ELR (cell line): ENCODE measurements around the gene MYO1E.
"Not testable (repeated sequence)": the region's sequence is repeated elsewhere in the genome, so short reads cannot be mapped to it uniquely, and the experiment has no call there.

ENCODE experiments used
- DNase-seq: peaks from one replicate; pipeline ENCODE4 v3.0.0-alpha.2; 2015; ENCODE audit warnings: low read depth

MYO1E gene

DNA sequence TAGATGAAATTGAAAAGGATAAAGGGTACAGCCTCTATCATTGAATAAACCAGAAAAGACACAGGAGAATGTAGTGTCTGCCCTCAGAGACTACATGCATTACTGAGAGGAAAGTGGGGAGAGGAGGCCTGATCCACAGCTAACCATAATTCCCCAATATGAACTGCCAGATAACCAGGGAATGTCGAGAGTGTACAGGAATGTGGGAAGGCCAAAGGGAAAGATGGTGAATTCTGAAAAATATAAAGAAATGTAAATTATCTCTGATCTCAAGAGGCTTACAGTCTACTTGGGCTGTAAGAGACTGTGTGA, 22.3 kb downstream of the MYO1E start:
- no peak for DNase-seq

DNA sequence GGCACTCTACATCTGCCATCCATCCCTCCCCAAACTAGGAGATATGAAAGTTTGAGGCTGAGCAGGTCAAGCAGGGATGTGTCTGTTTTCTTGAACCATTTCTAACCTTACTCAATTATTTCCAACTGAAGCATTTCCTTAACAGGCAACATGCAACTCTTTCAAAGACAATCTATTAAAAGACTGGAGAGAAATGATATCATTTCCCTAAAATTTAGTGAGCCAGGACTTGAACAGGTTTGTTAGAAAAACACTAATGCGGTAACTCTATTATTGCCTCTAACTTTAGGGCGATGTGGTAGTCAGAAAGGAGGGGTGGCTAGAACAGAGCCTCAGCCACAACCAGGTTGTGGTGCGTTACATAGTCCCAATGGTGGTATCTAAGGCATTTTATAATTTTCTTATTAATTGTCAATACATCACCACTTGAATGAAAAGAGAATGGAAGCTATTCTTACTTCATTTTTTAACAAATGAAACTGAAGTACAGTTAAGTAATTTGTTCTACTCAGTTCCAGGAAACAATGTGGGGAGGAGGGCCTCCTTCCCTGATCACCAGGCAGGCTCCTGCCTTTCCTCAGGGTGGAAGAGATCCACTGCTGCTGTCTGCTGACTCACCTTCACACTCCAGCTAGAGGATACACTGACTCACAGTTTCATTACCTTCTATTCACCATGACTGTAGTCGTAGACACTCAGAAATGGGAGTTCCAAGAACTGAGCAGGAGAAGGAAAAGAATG, 22.8 kb downstream of the MYO1E start:
- DNase-seq: peak; percentile 94

DNA sequence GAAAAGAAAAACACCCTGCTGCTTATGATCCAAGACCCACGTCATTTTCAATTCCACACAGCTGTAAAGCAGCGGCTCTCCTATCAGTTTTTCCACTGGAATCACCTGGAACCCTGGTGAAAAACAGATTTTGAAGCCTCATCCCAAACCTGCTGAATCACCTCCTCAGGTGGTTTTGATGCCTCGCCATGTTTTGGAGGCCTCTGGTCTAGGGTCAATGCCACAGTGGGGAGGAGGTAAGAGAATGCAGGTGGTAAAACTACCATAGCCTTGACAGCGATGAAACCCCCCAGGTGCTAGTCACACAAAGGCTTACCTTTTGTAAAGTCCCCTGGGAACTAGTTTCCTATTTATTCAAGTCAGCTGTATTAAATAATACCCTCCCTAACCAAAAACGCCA, 24.8 kb downstream of the MYO1E start:
- no peak for DNase-seq

DNA sequence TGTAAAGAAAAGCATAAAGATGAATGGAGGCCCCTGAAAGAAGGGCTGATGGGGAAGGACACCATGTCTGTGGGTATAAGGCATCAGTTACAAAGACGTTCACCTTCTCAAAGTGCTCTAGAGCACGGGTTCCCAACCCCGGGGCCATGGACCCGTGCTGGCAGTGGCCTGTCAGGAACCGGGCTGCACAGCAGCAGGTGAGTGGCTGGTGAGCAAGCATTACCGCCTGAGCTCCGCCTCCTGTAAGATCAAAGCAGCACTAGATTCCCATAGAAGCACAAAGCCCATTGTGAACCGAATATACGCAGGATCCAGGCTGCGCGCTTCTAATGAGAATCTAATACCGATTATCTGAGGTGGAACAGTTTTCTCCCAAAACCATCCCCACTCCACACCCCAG, 25.7 kb downstream of the MYO1E start:
- no peak for DNase-seq

DNA sequence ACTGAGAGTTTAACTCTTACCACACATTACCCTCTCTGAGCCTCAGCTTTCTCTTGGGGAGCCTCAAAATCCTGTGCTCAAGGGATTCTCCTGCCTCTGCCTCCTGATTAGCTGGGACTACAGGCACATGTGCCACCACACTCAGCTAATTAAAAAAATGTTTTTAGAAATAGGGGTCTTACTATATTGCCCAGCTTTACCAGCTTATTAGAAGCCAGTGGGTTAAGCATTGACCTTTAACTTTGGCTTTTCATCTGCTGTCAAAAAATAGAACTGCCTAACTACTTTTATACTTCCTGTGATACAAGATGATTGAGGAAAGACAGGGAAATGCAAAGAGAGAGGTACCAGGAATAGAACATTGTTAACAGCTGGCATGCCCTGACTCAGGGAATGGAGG, 27.3 kb downstream of the MYO1E start:
- DNase-seq: no peak

DNA sequence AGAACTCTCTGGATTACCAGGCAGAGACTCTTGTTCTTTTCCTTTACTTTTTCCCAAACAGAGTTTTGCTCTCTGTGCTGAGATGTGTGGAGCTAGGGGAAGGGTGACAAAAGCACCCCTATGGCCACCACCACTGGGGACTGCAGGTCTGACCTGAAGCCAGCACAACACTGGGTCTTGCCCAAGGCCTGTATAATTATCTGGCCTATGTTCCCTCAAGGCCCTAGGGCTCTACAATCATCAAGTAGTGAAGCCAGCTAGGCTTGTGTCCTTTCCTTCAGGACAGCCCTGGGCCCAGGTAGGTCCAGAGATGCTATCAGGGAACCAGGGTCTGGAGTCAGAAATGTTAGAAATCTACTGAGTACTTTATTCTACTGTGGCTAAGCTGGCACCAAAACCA, 28.4 kb downstream of the MYO1E start:
- DNase-seq: no peak

DNA sequence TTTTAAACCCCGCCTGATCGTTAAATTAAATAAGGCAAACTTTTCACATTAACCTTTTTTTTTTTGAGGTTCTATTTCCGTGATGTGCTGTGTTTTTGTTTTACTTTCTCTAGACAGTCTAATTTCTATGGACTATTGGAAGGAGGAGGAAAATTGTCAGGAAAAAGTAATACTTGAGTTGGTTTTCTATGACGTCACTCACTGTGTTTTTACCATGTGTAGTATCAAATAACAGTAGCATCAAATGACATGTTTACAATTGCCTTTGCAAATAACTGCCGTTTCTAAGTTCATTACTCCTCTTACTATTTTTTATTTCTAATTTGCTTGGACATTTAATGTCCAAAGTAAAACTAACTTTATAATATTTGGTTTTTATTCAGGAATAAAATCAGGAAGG, 32.3 kb downstream of the MYO1E start:
- DNase-seq: no peak

DNA sequence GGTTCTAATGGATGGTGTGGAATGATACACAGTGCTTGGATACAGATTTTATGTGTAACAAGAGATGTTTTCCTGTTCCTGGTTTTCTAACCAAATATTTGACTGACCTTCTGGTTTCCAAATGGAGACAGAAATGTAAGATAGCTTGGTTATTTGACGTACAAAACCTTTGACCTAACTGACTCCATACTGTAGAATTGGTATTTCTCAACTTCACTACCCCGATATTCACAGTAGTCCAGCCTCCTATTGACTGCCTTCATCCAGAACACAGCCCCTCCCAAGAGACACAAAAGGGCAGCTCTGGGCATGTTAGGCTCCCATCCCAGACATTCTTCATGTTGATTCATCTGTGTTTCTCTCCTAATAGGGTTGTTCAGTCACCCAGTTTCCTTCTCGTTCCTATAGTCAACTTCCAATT, 33.4 kb downstream of the MYO1E start:
- no peak for DNase-seq

DNA sequence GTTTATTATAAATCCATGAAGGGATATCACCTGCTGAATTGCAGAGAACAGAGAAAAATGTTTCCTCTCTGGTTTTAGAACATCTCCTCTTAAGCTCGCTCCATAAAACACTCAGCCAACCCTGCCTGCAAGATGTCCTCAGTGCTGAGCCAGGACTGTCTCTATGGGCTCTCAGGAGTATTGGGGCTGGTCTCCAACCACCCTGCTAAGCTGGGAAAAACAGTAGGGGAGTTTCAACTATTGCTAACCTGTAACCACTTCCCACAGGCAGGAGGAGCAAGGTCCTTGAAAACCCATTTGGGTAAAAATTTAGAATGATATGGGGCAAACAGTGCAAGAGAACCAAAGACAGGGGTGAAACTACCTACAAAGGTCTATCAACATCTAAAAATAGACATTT, 34.3 kb downstream of the MYO1E start:
- no peak for DNase-seq

DNA sequence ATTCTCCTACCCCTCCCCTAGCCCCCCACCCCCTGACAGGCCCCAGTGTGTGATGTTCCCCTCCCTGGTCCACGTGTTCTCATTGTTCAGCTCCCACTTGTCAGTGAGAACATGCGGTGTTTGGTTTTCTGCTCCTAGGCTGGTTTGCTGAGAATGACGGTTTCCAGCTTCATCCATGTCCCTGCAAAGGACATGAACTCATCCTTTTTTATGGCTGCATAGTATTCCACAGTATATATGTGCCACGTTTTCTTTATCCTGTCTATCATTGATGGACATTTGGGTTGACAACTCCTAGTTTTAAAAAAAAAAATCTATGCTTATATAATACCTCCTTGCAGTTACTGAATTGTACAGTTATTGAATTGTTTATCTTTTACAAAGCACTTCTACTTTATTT, 35.9 kb downstream of the MYO1E start:
- DNase-seq: not testable (repeated sequence)

DNA sequence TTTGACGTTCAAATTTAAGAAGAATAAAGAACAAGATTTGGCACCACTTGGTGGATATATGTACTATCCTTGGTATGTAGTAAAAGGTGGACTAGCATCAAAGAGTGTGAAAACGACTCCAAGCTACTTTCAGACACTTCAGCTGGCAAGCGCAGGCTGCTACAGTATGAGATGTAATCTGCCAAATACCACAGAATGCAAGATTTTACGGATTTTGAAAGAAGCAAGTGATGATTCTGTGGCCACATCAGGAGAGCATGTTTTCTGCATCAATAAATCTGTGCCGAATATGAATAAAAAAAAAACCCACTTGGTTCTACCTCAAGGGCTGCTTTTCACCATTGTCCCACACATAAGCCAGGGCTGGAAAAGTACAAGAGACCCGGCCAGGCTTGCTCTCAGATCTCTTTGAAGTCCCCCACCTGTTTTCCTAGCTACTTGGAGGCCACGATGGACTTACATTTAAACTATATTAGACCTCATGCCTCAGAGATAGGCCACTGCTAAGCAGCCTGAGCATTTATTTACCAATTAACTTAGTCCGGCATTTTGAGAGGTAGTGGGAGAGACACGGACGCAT, 37.4 kb downstream of the MYO1E start:
- DNase-seq: no peak

DNA sequence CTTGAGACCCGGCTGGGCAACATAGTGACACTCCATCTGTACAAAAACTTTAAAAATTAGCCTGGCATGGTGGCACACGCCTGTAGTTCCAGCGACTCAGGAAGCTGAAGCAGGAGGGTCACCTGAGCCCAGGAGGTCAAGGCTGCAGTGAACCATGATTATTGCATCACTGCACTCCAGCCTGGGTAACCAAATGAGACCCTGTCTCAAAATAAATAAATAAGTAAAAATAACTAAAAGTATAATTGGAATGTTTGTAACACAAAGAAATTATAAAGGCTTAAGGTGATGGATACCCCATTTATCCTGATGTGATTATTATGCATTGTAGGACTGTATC, 38.6 kb downstream of the MYO1E start:
- no peak for DNase-seq

DNA sequence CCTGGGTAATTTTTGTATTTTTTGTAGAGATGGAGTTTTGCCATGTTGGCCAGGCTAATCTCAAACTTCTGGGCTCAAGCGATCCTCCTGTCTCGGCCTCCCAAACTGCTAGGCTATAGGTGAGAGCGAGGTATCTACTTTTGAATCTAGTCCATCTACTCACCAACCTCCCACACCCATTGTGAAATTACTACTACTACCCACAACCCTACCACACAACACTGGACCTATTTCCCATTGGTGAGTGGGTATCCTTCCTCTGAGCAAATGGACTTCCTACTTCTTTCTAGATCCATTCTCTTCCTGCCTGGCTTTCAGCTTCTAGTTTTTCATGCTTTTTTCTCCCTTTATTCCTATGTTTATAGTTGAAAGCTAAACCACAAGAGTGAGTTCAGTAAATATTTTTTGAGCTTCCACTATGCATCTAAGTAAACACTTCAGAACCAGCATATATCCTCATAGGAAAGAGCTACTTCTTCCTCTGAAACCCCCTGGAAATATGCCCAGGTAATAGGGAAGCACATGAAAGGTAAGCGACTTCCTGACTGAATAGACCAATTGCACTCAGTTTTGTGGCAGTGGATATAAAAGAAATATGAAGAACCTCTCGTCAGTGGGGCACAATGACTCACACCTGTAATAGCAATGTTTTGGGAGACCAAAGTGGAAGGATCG, 39.1 kb downstream of the MYO1E start:
- DNase-seq: no peak

DNA sequence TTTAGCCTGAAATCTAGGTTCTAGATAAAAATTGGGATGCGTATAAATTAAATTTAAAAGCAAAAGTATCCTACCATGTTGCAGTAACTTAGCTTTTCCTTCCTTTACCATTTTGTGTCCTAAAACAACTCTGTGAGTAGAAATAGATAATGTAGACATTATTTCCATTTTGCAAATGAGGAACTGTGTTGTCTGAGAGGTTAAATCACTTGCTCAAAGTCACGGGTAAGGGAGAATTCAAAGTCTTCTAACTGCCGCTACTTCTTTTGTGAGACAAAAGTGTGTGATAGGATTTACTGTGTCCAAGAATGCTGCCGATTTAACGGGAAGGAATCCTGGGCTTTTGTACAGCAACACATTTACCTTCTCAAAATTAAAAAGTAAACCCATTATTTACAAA, 40.7 kb downstream of the MYO1E start:
- DNase-seq: no peak

DNA sequence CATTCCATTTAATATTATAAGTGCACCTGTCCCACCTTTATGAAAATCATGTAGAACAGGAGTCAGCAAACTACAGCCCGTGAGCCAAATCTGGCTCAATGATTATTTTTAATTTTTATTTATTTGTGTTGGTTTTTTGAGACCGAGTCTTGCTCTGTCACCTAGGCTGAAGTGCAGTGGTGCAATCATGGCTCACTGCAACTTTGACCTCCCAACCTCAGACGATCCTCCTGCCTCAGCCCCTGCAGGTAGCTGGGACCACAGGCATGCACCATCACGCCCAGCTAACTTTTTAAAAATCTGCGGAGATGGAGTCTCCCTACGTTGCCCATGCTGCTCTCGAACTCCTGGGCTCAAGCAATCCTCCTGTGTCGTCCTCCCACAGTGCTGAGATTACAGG, 42.0 kb downstream of the MYO1E start:
- DNase-seq: no peak

DNA sequence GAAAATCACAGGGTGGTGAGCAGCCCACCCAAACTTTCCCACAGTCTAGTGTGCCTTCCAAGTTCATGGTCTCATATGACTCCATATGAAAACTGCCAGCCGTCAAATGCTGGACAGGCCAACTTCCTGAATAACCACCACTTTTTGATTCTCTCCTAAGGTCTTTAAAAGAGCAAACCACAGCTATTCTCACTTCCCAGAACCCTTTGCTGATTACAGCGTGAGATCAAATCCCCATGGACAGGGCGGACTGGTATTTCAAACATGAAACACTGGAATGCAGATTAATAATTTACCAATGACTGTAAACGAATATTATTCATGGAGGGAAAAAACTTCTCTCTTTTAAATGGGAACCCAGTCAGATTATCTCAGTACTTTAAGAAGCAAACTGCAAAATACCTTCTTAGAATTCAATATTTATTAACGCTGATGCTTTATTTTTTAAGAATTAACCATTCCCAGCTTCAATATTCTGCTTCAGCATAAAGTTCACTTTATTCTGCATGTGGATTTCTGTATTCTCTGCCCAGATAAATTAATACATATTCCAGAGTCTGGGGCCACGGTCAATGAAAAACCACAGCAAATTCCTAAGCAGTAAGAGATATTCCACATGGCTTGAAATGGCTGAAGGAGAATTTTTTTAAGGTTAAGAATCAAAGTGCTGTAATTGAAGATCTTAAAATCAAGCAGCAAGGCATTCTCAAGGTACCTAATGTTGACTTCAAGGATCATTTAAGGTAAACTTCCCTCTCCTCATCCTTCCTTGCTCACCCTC, 42.9 kb downstream of the MYO1E start:
- DNase-seq: peak; percentile 49

DNA sequence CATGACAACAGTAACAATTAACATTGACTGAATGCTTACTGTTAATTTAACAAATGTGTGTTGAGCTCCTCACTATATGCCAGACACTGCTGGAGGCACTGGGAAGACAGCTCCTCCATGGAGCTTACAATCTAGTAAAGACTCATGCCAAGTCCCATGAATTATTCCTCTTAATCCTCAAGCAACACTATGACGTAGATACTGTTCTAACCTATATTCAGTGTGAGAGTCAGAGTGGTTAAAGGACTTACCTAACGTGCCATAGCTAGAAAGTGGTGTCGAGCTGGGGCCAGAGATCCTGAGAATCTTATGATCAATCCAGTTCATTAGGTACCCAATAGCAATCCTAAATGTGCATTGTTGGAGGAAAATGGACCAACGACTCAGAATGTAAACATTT, 43.6 kb downstream of the MYO1E start:
- no peak for DNase-seq

DNA sequence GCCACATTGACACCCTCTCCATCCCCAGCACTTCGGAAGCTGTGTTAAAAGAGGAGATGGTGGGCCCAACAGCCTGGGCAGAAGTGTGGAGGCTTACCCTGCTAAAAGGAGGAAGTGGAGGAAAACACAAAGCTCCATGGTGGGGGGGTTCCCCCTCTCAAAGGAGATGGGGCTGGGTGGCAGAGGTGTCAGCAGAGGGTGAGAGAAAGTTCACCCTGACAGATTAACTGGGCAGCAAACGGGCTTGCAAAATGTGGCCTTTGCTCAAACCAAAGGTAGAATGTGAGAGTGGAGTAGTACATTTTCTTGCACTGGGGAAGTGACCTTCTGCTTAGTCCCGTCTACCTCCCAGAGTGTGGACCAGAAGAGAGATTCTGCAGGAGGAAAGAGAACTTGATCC, 44.7 kb downstream of the MYO1E start:
- DNase-seq: no peak

DNA sequence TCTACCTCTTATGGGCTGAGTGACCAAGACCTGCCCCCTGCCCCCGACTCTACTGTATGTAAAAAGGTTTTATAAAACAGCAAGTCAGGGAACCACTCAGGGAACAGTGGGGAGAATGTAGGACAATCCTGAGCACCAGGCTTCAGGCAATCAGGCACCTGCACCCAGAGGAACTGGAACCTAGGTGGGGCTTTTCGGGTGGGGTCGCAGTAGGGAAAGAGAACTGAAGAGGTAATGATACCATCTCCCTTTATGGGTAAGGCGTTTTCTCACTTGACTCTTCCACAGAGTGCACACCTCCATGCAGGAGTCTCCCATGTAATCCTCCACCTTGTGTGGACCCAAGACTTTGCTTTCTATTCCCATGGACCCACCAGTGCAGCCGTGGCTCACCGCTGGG, 45.8 kb downstream of the MYO1E start:
- no peak for DNase-seq

DNA sequence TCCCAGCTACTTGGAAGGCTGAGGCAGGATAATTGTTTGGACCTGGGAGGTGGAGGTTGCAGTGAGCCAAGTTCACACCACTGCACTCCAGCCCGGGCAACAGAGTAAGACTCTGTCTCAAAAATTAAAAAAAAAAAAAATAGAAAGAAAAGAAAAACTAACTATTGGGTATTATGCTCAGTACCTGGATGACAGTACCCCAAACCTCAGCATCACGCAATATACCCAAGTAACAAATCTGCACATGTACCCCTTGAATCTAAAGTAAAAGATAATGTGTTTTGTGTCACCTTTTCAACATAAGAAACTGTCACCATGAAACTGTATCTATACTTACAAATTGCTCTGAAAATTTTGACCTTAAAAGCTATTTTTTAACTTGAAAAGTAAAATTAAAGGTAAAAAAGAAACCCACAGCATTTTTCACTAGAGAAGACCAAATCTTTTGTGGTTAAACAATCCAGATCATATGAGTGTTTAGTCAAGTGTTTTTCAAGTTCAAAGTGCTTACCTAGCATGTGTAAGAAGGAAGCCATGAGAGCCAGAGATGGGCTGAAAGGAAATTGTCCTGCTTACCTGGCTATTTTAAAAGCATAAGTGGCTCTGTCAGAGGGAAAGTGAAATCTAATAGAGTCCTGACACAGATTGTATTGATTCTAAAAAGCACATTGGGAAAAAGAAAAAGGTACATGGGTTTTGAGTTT, 50.5 kb downstream of the MYO1E start:
- no peak for DNase-seq

DNA sequence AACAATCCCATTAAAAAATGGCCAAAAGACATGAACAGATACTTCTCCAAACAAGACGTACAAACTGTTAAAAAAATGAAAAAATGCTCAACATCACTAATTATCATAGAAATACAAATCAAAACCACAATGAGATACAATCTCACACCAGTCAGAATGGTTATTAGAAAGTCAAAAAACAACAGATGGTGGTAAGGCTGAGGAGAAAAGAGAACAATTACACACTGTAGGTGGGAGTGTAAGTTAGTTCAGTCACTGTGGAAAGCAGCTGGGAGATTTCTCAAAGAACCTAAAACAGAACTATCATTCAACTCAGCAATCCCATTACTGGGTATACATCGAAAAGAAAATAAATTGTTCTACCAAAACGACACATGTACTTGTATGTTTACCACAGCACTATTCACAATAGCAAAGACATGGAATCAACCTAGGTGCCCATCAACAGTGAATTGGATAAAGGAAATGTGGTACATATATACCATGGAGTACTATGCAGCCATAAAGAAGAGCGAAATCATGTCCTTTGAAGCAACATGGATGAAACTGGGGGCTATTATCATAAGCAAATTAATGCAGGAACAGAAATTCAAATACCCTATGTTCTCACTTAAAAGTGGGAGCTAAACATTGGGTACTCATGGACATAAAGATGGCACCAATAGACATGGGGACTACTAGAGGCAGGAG, 51.5 kb downstream of the MYO1E start:
- DNase-seq: no peak

DNA sequence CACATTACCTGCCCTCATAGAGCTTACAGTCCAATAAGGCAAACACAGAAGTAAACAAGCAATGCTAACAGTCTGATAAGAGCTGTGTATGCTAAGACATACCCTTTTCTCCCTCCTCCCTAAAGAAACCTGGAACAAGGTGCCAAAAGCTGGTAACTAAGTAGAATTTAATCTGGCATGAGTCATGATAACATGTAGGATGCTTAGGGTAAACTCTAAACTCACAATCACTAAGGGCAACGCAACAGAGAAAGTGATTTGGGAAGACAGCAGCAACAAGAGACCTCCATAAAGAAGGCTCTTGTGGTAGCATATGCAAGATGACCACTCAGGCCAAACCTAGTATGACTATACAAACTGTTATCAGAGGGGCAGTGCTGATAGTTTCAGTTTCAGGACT, 55.5 kb downstream of the MYO1E start:
- no peak for DNase-seq
